HG02642 (cell line): ENCODE results near the gene ZNF423.

Experiments
- ATAC-seq: cut with Tn5 transposase; IDR thresholded peaks from one replicate; pipeline ENCODE4 v1.9.1; 2021; ENCODE audit warnings: mild to moderate bottlenecking; ENCODE audit not compliant: unreplicated experiment, poor library complexity

The ZNF423 gene

DNA sequence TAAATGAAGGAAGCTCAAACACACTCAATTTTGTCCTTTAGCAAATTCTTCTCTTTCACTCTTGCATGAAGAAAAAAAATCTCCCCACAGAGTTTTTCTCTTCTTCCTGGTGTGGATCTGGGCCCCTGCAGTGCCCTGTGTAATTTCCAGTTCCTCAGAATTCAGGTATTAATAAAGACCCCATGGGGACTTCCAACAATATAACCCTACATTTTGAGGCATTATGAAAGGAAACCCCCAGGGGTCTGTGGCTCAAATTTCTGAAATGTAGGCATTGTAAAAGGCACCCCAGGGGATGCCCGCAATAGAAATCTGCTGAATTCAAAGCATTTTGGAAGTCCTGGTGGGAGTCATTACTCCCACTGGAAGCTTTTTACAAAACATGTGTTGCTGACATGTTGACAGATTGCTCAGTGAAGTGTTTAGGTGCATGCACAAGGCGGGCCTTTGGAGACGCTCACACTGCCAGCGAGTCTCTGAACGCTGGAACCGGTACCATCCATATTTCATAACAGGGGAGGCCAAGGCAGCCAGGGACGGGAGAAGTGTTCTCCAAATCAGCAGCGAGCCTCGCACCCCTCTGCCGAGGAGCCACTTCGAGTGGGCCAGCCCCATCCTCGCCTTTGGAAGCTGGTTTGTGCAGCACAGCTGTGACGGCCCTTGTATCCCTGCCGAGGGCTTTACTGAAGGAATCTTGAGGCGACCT is 154.0 kb downstream of the ZNF423 start:
- no peak for ATAC-seq

DNA sequence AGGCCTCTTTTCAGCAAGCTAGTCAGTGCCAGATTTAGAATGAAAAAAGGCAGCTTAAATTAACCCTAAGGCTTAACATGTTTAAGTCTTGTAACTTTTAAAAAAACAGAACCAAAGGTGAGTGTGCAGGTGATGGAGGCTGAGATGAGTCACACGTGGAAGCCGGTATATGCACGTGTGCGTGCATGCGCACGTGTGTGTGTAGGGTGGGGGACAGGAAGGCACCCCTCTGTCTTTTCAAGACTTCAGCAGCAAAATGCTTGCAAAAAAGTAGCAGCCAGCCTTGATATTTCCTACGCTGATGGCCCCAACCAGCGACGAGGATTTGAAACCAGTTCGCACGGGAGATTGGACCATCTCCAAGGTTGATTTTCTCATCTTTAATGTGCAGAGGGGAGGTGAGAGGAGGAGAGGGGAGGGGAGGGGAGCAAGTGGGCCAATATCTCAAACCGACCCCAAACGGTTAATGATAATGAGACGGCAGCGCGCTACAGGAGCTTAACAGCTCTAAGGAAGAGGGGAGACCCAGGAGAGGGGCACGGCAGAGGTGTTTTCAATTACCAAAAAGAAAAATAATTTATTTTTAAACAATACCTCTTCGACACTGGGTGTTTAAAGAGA is 154.7 kb downstream of the ZNF423 start:
- no peak for ATAC-seq

DNA sequence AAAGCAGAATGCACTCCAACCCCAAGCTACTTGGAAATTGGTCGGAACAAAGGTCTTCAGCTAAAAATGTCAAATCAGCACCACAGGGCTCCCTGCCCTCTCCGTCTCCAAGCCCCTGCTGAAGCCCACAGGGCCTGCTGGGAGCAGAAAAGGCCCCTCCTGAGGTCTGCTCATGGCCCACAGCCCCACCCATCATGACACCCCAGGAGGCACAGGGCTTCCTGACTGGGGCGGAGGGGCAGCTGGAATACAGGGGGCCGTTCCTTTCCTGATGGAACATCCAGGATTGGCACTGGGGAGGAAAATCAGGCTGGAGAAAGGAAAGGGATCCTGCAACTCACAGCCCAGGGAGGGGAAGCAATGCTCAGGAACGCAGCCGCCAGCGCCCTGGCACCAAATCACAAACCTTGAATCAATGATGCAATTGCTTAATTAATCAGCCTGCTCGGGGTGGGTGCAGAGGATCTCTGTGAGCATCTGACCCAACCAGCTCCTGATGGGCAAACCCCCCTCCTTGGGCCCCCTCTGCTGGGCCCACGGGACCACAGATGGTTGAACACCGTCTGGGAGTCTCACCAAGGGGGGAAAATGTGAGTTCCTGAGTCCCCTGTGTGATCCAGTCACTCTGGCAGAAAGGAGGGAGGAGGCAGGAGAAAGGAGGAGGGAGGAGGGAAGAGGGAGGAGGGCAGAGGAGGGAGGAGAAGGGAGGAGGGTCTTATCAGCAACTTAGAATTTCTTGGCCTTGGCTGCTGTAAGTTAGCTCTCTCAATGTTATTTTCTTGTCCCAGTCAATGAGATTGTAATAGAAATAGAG is 155.5 kb downstream of the ZNF423 start:
- no peak for ATAC-seq

GRCh38 chr16:49699841-49700175 is 156.1 kb downstream of the ZNF423 start:
- ATAC-seq: no peak

- no peak for ATAC-seq
These were observed 156.7 kb downstream of the ZNF423 start for GRCh38 chr16:49698931-49699840.

- no peak for ATAC-seq
These were observed 157.5 kb downstream of the ZNF423 start for GRCh38 chr16:49698453-49698815.

DNA sequence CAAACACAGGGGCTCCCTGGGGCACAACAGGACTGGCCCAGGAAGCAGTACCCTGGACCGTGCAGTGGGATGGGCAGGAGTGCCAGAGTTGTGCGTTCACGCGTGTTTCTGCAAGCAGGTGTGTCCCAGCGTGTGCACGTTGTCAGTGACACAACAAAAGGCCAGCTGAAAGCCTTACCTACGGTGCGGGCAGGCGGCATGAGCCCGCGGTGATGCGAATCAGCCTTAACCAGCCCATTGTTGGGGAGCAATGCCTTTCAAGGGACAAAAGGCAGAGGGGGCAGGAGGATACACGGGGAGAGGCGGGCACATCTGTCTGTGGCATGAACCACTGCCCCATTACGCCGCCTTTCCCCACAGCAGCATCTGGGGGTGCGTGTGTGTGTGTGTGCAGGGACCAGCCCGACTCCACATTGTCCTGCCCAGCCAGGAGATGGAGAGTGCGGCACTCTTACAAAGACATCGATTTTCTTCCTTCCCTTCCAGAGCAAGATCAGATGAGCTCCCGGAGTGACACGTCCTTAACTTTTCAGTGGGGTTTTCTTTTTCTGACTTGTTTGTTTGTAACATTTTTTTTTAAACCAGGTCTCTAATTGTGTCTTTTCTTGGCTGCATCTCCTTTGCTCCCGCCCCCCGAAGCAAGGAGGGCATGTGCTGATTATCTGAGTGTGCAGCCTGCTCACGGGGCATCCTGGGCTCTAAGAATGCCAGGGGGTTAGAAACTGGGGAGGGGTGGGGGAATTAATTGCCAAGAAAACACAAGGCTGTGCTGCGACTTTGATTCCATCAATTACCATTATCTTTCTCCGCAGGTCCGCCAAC is 158.1 kb downstream of the ZNF423 start:
- no peak for ATAC-seq

GRCh38 chr16:49696414-49697101 is 159.4 kb downstream of the ZNF423 start:
- no peak for ATAC-seq

GRCh38 chr16:49695782-49696413 is 160.0 kb downstream of the ZNF423 start:
- ATAC-seq: no peak

GRCh38 chr16:49693445-49693844 is 162.5 kb downstream of the ZNF423 start:
- no peak for ATAC-seq

DNA sequence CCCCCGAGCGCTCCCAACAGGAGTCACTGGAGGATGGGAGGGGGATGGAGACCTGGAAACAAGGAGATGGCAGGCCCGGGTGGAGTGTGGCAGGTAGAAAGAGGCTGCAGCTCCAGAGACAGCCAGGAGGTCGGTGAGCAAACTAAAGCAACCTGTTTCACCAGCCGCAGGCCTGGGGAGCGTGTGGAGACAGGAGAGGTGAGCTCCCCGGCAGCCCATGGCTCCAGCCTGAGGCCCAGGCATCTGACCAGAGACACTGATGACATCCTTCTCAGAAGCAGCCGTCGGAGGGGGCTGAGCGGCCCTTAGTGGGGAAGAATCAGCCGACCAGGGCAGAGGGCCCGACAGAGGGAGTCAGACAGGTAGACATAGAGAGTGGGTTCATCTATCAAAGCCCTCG is 165.1 kb downstream of the ZNF423 start:
- no peak for ATAC-seq

DNA sequence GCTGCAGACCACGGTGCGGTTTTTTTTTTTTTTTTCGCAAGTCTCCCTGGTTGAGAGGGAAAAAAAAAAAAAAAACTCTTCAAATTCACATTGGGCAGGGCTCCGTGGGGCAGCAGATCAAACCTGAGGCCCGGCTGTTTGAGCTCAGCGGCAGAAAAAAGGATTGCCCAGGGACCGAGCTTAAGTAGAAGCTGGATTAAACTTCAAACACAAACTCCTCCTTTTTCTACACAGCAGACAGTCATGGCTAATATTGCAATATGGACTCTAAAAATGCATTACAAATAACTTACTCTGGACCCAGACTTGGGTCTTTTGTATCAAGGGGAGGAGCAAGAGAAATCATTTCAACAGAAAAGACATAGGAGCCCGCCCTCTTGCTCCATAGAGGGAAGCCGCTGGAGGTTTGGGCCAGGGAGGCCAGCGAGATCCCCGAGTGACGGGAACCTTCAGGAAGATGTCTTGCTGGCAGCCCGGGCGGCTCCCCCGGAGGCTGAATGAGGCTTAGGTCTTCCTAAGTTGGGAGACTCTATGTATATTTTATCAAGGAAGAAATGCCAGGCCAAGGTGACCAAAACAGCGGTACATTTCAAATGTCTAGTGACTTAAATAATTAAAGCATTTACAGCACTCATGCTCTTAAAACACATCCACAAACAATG is 167.7 kb downstream of the ZNF423 start:
- no peak for ATAC-seq

DNA sequence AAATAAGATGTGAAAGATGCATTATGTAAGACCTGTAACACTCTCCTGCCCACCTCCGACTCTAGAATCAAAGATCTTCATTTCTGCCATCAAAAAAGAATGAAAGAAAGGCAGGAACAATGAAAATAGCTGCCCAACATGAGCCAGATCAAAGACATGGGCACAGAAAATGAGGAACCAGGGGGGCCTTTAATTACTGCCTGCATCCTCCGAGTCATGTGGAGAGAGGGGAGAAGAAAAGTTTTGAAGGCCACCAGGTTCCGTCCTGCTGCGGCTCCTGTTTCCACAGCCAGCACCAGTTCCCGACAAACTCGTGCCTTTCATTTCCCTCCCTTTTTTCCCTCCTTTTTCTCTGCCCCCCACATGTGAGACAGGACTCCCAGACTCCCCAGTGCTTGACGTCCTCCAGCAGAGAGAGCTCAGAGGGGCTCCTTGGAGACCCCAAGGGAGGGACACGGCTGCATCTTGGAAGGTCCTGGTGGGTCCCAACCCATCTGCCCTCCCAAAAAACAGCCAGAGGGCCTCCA is 168.4 kb downstream of the ZNF423 start:
- no peak for ATAC-seq

- no peak for ATAC-seq
These were observed 171.2 kb downstream of the ZNF423 start for GRCh38 chr16:49684696-49685095.

DNA sequence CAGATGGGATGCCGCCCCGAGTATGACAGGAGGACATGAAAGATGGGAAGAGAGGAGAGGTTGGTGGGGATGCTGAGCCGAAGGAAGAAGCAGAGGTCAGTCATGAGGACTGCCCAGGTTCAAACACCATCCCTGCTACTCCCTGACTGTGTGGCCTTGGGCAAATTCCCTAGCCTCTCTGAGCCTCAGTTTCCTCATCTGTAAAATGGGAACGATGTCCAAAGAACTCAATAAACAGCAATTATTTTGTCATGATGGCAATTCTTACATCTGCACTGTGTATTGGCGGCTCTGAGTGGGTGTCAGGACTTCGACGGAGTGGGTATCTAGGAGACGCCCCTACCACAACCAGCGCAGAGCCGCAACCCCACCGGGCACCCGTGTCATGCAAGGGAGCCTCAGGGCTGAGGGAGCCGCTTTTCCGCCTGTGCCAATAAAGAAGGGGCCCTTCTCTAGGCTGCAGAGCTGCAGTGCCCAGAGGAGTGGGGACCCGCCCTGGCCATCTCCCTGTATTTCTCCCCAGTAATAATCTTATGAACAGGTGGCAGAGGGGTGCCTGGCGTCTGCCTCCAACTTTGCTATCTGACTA is 173.2 kb downstream of the ZNF423 start:
- ATAC-seq: no peak

- no peak for ATAC-seq
These were observed 174.6 kb downstream of the ZNF423 start for GRCh38 chr16:49681217-49681883.

DNA sequence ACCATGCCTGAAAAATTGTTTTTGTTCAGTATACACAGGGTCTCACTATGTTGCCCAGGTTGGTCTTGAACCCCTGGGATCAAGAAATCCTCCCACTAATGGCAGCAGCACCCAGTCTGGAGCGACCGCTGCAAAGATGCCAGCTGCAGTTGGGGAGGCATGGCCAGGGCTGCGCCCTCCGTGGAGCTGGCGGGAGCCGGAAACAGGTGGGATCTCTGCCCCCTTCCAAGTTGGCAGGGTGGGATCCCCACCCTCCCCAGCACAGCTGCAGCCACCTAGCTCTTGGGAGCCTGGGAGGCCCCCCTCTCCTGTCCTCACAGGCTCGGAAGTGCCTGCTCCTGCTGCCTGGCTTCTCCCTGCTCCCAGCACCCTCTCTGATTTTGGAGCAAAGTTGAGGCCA is 176.8 kb downstream of the ZNF423 start:
- no peak for ATAC-seq
